PC-3 (cell line): Measurements from ENCODE around the gene TNRC18.

Source experiments
- EZH2 ChIP-seq: fragments of 300-600 bp; sonication (generic); IDR thresholded peaks from one replicate; pipeline ENCODE4 v1.6.1; 2017; ENCODE audit warnings: antibody characterized with exemption, mild to moderate bottlenecking, low read length; ENCODE audit not compliant: unreplicated experiment
- TF ChIP-seq, protein P1 (sequence below): fragments of 300-600 bp; sonication (generic); conservative IDR thresholded peaks from 2 replicates; pipeline ENCODE4 v1.5.1; 2017; ENCODE audit warnings: antibody characterized with exemption, low read depth, mild to moderate bottlenecking, low read length

DNA sequence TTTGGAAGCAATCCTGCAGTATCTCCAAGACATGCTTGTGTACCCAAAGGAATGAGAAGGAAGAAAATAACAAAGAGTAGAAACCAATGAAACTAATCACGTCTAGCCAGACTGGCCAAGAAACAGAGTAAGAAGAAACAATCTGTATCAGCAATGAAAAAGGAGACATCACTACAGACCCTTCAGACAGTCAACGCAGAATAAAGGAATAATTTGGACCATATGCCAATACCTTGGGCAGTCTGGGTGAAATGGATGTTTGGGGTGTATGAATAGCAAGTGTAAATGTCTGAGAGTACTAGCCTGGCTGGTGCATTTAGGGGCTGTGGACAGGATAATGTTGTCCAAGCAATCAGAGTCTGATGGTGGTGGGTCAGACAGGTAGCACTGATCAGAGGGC, 79.8 kb downstream of the TNRC18 start:
- TF ChIP-seq, protein P1, sequence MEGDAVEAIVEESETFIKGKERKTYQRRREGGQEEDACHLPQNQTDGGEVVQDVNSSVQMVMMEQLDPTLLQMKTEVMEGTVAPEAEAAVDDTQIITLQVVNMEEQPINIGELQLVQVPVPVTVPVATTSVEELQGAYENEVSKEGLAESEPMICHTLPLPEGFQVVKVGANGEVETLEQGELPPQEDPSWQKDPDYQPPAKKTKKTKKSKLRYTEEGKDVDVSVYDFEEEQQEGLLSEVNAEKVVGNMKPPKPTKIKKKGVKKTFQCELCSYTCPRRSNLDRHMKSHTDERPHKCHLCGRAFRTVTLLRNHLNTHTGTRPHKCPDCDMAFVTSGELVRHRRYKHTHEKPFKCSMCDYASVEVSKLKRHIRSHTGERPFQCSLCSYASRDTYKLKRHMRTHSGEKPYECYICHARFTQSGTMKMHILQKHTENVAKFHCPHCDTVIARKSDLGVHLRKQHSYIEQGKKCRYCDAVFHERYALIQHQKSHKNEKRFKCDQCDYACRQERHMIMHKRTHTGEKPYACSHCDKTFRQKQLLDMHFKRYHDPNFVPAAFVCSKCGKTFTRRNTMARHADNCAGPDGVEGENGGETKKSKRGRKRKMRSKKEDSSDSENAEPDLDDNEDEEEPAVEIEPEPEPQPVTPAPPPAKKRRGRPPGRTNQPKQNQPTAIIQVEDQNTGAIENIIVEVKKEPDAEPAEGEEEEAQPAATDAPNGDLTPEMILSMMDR, result no peak
- no peak for TF ChIP-seq EZH2
